Gastroesophageal sphincter (tissue), 3 donors: ENCODE data around the gene IST1.

ENCODE experiments used
- EP300 ChIP-seq: sonication (generic); formaldehyde crosslinking; IDR thresholded peaks from one replicate; pipeline ENCODE4 v1.6.1; 2017; ENCODE audit warnings: antibody characterized with exemption, mild to moderate bottlenecking
- POLR2A ChIP-seq, 2 donors: fragments of 450-650 bp; IDR thresholded peaks; one replicate each; pipeline ENCODE4 v1.6.1; 2017; ENCODE audit warnings: antibody characterized with exemption in 2 of 2, mild to moderate bottlenecking in 2 of 2, moderate library complexity in 1 of 2
- POLR2AphosphoS5 ChIP-seq: sonication (generic); formaldehyde crosslinking; IDR thresholded peaks from one replicate; pipeline ENCODE4 v1.6.1; 2017; ENCODE audit warnings: antibody characterized with exemption
- TF ChIP-seq, protein P1 (sequence below), 4 experiments: fragments of 200-600 bp in 2 of 4; fragments of 450-650 bp in 2 of 4; sonication (generic) in 1 of 4; IDR thresholded peaks; one replicate each; pipeline ENCODE4 v1.5.1; 2017 to 2019; ENCODE audit warnings: antibody characterized with exemption in 4 of 4, mild to moderate bottlenecking in 2 of 4, moderate library complexity in 2 of 4

DNA sequence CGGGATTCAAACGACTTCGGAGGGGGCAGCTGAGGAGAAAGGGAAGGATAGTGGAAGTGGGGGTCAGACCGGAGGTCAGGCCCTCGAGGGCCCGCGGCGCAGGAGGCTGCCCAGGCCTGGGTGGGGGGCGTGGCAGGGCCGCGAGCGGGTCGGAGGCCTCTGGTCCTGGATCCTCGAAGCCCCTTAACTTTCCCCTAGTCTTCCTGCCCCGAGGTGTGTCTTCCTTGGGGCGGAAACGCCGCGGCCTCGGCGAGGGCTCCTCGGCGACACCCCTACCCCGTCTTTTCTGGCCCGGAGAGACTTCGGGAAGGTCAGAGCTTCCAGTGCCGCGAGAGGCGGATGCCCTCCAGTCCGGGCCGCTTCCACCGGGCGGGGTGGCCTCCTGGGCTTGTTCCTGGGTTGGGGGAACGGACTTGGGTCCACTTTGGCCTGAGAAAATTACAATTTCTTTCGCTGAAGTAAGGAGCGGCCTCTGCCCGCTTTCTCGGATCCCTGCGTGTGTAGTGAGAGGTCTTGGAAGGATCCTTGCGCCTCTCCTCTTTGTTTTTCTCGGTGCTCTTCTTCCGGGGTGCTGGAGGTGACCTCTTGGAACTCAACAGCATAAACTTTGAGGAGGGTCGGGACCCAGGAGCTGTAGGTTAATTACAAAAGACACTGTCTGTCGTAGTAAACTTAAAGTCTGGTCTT is 491 bp downstream of the IST1 start:
- TF ChIP-seq, protein P1, sequence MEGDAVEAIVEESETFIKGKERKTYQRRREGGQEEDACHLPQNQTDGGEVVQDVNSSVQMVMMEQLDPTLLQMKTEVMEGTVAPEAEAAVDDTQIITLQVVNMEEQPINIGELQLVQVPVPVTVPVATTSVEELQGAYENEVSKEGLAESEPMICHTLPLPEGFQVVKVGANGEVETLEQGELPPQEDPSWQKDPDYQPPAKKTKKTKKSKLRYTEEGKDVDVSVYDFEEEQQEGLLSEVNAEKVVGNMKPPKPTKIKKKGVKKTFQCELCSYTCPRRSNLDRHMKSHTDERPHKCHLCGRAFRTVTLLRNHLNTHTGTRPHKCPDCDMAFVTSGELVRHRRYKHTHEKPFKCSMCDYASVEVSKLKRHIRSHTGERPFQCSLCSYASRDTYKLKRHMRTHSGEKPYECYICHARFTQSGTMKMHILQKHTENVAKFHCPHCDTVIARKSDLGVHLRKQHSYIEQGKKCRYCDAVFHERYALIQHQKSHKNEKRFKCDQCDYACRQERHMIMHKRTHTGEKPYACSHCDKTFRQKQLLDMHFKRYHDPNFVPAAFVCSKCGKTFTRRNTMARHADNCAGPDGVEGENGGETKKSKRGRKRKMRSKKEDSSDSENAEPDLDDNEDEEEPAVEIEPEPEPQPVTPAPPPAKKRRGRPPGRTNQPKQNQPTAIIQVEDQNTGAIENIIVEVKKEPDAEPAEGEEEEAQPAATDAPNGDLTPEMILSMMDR (IDR thresholded peaks at IDR 0.05) = no peak
- TF ChIP-seq POLR2AphosphoS5 (no peak), POLR2A (IDR thresholded peaks at IDR 0.05) (no peak), EP300 (no peak)
